GM19395 (cell line): ENCODE data around the gene FMN1.

ENCODE experiments used
- ATAC-seq: cut with Tn5 transposase; IDR thresholded peaks from one replicate; pipeline ENCODE4 v1.9.1; 2021; ENCODE audit warnings: mild to moderate bottlenecking, moderate library complexity; ENCODE audit not compliant: unreplicated experiment

The FMN1 gene

DNA sequence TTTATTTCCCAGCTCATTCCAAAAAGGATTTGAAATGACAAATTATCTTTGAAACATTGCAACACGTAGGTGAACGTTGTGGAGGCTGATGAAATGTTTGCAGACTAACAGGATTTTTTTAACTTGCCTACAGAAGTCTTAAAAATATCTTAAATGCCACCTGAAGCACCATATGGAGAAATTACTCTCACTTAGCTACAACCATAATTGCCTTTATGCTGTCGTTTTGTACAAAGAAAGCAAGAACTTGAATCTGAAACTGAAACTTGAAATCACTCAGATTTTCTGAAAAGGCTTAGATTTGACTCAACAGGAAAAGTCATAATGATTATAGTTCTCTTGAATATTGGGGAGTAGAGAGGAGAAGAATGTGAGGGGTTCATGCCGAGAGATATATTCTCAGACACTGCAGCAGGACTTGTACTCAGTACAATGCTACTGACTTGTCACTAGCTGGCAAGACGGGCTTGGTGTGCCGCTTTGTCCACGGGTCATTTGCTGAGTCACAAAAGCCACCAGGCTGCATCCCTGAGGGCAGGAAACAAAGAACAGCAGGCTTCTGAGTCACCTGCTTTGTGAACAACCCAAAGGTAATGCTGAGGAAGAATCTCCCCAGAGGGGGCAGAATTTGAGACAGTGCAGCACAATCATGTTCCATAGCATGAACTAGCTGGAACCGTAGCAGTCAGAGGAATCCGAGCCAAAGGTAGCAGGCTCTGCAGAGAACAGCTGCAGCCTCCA is 7.1 kb upstream of the FMN1 start:
- peak; percentile 86 for ATAC-seq

GRCh38 chr15:33200903-33201302 is 6.4 kb upstream of the FMN1 start:
- ATAC-seq = no peak

- no peak for ATAC-seq
These were observed 5.9 kb upstream of the FMN1 start for GRCh38 chr15:33200444-33200843.

DNA sequence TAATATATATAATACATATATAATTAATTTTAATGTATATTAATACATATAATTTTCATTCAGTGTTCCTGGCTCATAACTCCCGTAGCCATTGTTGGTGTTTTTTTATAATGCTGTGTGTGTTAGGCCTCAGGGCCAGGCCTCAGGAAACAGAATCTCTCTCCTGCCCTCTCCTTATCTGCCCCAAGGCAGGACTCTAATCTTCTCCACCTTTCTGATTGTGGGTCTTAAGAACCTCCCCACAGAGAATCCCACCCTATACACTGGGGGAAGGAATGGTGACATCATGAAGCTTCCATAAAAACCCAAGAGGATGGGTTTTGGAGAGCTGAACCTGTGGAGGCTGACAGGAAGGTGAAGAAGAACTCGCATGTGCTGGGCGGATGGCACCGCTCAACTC is 4.0 kb upstream of the FMN1 start:
- no peak for ATAC-seq

DNA sequence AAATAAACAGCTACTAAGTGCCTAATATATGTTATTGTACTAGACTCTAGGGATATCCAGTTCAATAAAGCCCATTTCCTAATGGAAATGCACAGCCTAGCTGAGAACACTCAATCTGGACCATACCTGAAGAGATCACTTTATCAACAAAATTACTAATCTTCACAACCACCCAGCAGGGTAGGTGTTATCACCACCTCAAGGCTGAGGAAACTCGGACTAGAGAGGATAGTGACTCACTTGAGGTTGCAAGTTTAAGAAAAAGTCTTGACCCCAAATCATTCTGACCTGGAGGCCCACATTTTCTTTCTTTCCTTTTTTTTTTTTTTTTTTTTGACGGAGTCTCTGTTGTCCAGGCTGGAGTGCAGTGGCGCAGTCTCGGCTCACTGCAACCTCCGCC is 3.1 kb upstream of the FMN1 start:
- ATAC-seq = no peak

GRCh38 chr15:33194237-33194636 is 277 bp downstream of the FMN1 start:
- ATAC-seq = no peak

DNA sequence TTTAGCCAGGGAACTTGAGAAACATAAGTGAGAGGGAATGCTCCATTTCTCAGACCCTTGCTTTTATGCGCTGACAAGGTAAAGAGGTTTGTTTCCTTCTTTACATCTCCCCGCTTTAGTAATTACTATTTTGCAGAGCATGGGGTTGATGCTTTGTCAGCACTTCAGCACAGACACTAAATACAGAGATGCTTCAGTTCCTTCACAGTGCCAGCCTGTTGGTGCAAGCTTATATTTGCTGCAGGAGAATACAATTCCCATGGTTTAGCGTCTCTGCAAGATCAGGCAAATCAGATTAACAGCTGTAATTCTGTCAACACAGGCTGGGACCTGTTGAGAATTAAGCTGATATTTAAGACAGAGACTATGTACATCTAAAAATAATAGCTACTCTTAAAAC is 2.9 kb downstream of the FMN1 start:
- ATAC-seq = no peak

- no peak for ATAC-seq
These were observed 4.0 kb downstream of the FMN1 start for GRCh38 chr15:33190539-33190938.

DNA sequence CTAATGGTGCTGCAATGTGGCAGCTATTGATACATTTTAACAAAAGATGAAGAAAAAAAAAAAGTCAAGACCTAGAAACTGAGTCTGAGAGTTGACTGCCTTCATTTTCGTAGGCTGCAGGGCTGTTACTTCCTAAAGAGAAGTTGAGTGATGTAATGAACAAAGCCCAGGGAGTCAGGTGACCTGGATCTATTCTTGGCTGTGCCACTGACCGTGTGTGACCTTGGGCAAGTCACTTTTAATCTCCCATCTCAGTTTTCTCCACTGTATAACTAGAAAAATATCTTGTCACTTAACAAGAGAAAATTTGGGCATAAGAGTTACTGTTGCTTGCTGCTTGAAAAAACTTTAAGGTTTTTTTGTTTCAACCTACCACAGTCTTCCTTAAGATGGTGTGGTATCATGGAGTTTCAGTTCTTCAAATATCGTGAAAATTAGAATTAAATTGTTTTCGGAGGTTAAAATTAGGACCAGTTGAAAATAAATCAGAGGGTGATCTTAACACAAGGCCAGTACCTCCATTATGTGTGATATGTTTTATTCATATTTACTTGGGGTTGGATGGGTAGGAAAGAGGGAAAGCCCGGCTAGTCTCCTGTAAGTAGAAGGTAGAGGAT is 5.8 kb downstream of the FMN1 start:
- peak; percentile 63 for ATAC-seq

DNA sequence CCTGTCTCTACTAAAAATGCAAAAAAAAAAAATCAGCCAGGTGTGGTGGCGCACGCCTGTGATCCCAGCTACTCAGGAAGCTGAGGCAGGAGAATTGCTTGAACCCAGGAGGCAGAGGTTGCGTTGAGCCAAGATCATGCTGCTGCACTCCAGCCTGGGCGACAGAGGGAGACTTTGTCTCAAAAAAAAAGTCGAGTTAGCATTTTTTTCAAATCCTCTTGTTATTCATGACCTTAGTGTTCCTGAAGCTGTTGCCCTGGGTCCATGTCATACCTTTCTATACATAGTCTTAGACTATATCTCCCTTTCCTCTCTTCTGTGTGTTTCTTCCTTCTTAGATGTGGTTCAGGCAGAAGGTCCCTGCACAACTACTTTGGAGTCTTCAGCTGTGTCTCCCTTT is 6.4 kb downstream of the FMN1 start:
- ATAC-seq = no peak

- no peak for ATAC-seq
These were observed 11.2 kb downstream of the FMN1 start for GRCh38 chr15:33183334-33183733.

DNA sequence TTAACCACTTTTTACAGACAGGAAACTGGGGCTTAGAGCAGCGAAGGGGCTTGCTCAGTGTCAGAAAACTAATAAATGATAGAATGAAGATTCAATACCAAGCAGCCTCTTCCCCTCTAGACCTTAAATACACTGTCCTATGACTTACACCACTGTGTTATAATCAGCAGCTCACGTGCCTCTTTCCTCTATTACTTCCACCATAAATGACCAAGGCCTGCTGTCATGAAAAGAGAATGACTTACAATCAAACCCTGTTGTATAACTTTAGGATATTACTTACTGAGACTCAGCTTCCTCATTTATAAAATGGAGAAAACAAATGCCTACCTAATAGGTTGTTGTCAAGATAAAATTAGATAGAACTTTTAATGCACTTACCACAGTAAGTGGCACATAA is 11.6 kb downstream of the FMN1 start:
- no peak for ATAC-seq

GRCh38 chr15:33182278-33182905 is 12.1 kb downstream of the FMN1 start:
- ATAC-seq = no peak

DNA sequence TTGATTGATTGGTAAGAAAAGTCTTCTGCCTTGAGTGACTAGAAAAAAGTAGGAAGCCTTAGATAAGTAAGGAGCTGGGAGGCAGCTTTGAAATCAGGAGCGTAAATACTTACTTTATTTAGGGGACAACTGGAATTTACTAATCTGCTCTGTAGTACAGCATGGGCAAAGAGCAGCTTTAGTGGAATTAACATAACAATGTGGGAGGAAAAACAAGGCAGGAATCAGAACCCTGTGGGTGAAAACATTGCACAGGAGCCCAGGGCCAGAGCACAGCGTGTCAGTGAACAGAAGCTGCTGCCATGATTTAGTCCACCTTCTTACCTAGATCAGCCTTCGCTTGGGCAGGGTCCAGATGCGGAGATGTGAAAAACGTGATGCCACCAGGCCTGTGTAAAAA is 14.6 kb downstream of the FMN1 start:
- no peak for ATAC-seq

GRCh38 chr15:33171202-33171601 is 23.3 kb downstream of the FMN1 start:
- ATAC-seq = no peak

- no peak for ATAC-seq
These were observed 24.9 kb downstream of the FMN1 start for GRCh38 chr15:33169625-33170024.

DNA sequence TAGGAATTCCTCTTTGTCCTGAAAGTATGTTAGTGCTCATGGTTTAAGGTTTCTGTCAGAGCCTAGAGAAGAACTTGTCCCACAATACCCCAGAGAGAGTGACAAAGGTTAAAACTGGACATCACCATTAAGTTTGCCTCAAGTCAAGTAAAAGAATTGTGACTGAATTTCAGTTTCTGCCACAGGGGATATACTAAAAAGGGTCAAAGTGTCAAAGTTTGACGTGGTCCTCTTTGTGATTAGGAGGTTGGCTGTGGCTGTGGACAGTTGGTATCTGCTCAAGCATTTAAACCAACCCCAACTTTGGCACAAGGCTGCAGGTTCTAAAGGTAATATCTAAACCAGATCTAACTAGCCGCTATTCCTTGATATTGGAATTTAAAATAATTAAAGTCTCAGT is 26.1 kb downstream of the FMN1 start:
- no peak for ATAC-seq

GRCh38 chr15:33163816-33164215 is 30.7 kb downstream of the FMN1 start:
- no peak for ATAC-seq

GRCh38 chr15:33161209-33161608 is 33.3 kb downstream of the FMN1 start:
- ATAC-seq = no peak

DNA sequence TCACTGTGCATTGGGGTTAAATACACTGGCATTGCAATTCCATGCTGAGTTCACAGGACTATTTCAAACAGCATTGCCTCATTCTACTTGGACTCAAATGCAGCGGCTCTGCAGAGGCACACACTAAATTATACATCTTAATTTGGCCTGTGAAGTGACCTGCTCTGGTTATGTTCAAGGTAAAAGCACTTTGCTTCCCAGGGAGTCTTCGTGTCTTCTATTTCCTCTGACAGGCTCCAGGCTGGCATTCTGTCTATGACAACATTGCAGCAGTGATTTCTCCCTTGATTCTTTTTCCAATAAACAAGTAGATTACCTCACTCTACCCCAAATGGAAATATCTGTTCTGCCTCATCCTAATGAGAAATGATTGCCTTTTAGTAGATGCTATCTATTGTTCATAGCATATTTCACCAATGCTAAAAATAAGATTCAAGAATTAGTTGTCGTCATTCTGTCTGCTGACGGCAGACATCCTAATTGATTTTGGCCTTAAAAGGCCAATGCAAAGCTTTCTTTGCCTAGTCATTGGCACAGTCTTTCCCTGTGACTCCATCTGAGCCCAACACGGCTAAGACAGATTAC is 33.8 kb downstream of the FMN1 start:
- ATAC-seq = no peak

- ATAC-seq = no peak
These were observed 34.6 kb downstream of the FMN1 start for GRCh38 chr15:33159726-33160453.
